HL-60 (cell line): ENCODE results near the gene B3GNT9.

Source experiments
- DNase-seq, 2 experiments: peaks; one replicate each; pipeline ENCODE4 v3.0.0-alpha.2; 2010 to 2020; ENCODE audit warnings: low read depth in 1 of 2, low spot score in 1 of 2
- H3K27ac ChIP-seq: fragments of 250-450 bp; sonication (Bioruptor Pico); replicated peaks from 2 replicates; pipeline ENCODE4 v1.5.1; 2020; ENCODE audit warnings: mild to moderate bottlenecking, moderate library complexity
- H3K27me3 ChIP-seq: fragments of 250-450 bp; sonication (Bioruptor Pico); 2 replicates; pipeline ENCODE4 v1.5.1; 2021; ENCODE audit warnings: mild to moderate bottlenecking, moderate library complexity; ENCODE audit not compliant: insufficient read depth, poor library complexity, severe bottlenecking
- H3K4me3 ChIP-seq: replicated peaks from 2 replicates; pipeline ENCODE4 v1.5.1; 2011; ENCODE audit warnings: mild to moderate bottlenecking, control low read depth, low read length; ENCODE audit not compliant: insufficient read depth
- GABPA ChIP-seq: IDR thresholded peaks from 2 replicates; pipeline ENCODE4 v1.6.1; 2012; ENCODE audit warnings: low read depth
- POLR2AphosphoS5 ChIP-seq: IDR thresholded peaks from 2 replicates; pipeline ENCODE4 v1.6.1; 2012; ENCODE audit warnings: low read depth
- SPI1 ChIP-seq: IDR thresholded peaks from 2 replicates; pipeline ENCODE4 v1.6.1; 2012; ENCODE audit warnings: low read depth, mild to moderate bottlenecking, borderline replicate concordance
- TF ChIP-seq, protein P1 (sequence below): IDR thresholded peaks from one replicate; pipeline ENCODE4 v1.5.1; 2011; ENCODE audit warnings: low read length, control low read depth, inconsistent platforms; ENCODE audit not compliant: insufficient read depth
- TF ChIP-seq, protein P2 (sequence below): IDR thresholded peaks from 2 replicates; pipeline ENCODE4 v1.6.1; 2012; ENCODE audit warnings: low read depth; ENCODE audit not compliant: insufficient replicate concordance

B3GNT9 gene

DNA sequence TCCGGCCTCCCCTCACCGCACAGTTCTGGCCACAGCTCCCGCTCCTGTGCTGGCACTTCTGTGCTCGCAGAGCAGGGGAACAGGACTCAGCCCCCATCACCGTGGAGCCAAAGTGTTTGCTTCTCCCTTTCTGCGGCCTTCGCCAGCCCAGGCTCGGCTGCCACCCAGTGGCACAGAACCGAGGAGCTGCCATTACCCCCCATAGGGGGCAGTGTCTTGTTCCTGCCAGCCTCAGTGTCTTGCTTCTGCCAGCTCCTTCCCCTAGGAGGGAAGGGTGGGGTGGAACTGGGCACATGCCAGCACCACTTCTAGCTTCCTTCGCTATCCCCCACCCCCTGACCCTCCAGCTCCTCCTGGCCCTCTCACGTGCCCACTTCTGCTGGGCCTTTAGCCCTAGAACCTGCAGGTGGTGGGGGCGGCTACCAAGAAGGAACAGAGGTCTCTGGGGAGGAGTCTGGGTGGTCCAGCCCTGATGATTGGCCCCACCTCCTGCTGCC lies 47.5 kb upstream of the B3GNT9 start:
- H3K4me3 ChIP-seq: no peak overlapping the region
- no peaks in the 10 kb centered on the region for H3K27me3 ChIP-seq
- TF ChIP-seq, protein P1, sequence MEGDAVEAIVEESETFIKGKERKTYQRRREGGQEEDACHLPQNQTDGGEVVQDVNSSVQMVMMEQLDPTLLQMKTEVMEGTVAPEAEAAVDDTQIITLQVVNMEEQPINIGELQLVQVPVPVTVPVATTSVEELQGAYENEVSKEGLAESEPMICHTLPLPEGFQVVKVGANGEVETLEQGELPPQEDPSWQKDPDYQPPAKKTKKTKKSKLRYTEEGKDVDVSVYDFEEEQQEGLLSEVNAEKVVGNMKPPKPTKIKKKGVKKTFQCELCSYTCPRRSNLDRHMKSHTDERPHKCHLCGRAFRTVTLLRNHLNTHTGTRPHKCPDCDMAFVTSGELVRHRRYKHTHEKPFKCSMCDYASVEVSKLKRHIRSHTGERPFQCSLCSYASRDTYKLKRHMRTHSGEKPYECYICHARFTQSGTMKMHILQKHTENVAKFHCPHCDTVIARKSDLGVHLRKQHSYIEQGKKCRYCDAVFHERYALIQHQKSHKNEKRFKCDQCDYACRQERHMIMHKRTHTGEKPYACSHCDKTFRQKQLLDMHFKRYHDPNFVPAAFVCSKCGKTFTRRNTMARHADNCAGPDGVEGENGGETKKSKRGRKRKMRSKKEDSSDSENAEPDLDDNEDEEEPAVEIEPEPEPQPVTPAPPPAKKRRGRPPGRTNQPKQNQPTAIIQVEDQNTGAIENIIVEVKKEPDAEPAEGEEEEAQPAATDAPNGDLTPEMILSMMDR: peak; percentile 67
- TF ChIP-seq GABPA: no peak
- no peak overlapping the region for H3K27ac ChIP-seq
- peak in 1 of 2 experiments; percentile 70 for DNase-seq

- TF ChIP-seq, protein P1: no peak
- TF ChIP-seq POLR2AphosphoS5 (no peak), SPI1 (no peak), GABPA (no peak)
- TF ChIP-seq, protein P2, sequence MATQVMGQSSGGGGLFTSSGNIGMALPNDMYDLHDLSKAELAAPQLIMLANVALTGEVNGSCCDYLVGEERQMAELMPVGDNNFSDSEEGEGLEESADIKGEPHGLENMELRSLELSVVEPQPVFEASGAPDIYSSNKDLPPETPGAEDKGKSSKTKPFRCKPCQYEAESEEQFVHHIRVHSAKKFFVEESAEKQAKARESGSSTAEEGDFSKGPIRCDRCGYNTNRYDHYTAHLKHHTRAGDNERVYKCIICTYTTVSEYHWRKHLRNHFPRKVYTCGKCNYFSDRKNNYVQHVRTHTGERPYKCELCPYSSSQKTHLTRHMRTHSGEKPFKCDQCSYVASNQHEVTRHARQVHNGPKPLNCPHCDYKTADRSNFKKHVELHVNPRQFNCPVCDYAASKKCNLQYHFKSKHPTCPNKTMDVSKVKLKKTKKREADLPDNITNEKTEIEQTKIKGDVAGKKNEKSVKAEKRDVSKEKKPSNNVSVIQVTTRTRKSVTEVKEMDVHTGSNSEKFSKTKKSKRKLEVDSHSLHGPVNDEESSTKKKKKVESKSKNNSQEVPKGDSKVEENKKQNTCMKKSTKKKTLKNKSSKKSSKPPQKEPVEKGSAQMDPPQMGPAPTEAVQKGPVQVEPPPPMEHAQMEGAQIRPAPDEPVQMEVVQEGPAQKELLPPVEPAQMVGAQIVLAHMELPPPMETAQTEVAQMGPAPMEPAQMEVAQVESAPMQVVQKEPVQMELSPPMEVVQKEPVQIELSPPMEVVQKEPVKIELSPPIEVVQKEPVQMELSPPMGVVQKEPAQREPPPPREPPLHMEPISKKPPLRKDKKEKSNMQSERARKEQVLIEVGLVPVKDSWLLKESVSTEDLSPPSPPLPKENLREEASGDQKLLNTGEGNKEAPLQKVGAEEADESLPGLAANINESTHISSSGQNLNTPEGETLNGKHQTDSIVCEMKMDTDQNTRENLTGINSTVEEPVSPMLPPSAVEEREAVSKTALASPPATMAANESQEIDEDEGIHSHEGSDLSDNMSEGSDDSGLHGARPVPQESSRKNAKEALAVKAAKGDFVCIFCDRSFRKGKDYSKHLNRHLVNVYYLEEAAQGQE: no peak
- H3K4me3 ChIP-seq: no peak overlapping the region
- H3K27me3 ChIP-seq: no peaks in the 10 kb centered on the region
- no peak overlapping the region for H3K27ac ChIP-seq
- no peak for DNase-seq
Measured at GRCh38 chr16:67197704-67198103, 46.9 kb upstream of the B3GNT9 start.

- H3K27me3 ChIP-seq: no peaks in the 10 kb centered on the region
- TF ChIP-seq POLR2AphosphoS5 (no peak), GABPA (no peak), SPI1 (no peak)
- TF ChIP-seq, protein P2: no peak
- TF ChIP-seq, protein P1: no peak
- DNase-seq: no peak
- no peak overlapping the region for H3K27ac ChIP-seq
- H3K4me3 ChIP-seq: no peak overlapping the region
Measured at GRCh38 chr16:67196881-67197280, 46.1 kb upstream of the B3GNT9 start.

- TF ChIP-seq, protein P1: no peak
- TF ChIP-seq SPI1 (no peak), GABPA (no peak), POLR2AphosphoS5 (no peak)
- DNase-seq: no peak
- H3K27ac ChIP-seq: no peak overlapping the region
Measured at GRCh38 chr16:67195676-67196075, 44.9 kb upstream of the B3GNT9 start.

More at GRCh38 chr16:67195676-67196075, 44.9 kb upstream of the B3GNT9 start:
- Histone ChIP-seq H3K4me3 (no peak overlapping the region), H3K27me3 (no peaks in the 10 kb centered on the region)
